HUDEP-2 (cell line): ENCODE results near the gene C1orf116.

ENCODE experiments used
- DNase-seq, 76 experiments: peaks; one replicate each; lab custom pipeline; 2025; ENCODE audit not compliant: unreplicated experiment in 76 of 76; lab: John Stamatoyannopoulos, UW

Gene C1orf116

GRCh38 chr1:207021139-207021861 is 11.3 kb downstream of the C1orf116 start:
- DNase-seq: peak in 61 of 76 experiments; percentile 11 to 85 (median 48)

GRCh38 chr1:207020709-207021107 is 11.8 kb downstream of the C1orf116 start:
- peak in 9 of 76 experiments; percentile 7 to 56 (median 37) for DNase-seq

DNA sequence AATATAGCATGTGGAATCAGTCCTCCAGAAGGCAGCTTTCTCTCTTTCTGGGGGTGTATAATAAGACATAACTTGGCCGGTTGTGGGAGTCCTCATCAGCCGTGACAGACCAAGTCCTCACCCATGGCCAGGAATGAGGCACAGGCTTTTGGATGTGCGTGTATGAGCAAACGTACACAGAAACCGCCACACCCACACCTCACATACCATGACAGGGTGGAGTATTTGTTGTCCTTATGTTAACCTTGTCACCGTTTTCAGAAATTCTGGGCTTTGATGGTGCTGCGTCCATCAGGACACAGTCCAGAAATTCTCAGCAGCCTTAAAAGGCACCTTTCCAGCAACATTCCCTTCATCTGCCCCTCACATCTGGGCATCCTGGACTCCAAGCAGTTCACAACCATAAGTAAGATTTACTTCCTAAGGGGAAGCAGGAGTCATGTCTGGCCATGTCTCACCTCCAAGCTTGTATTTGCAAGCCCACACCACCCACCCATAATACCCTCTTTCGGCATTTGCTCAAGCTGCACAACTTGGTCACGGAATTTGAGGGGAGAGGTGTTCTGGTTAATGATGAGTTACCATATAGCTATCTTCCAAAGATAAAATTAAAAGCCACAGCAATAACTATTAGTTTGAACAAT is 12.4 kb downstream of the C1orf116 start:
- DNase-seq: peak in 6 of 76 experiments; percentile 6 to 22 (median 12)

DNA sequence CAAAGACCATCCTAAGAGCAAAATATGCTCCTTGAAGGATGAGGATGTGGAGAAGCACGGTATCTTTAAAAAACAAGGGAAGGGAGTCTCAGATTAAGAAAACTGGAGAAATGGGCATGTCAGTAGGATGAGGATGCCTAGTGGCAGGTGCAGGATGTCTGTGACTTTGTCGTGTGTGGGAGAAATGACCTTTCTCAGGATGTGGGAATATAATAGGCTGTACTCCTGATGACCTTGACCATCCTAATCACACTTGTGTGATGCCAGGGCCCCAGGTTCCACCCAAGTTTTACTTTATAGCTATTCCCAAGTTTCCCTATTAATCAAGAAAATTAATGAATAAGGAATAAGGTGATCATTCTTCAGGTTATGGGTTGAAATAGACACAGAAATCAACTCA is 12.9 kb downstream of the C1orf116 start:
- no peak for DNase-seq

DNA sequence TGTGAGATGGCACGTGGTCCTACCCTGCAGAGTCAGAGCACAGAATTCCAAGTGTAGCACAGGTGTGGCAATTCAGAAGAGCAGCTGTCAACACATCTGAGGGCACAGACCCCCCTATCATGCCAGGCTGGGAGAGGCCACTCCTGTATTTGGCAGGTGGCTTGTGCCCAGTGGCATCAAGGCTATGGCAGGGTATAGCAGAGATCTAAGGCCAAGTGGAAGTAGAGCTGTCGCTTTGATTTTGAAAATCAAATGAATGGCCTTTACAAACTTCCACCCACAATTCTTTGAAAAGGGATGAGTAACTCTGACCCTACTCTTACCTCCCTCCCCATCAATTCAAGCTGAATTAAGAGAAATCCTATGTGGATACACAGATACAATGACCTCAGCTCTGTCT is 13.4 kb downstream of the C1orf116 start:
- DNase-seq: no peak

DNA sequence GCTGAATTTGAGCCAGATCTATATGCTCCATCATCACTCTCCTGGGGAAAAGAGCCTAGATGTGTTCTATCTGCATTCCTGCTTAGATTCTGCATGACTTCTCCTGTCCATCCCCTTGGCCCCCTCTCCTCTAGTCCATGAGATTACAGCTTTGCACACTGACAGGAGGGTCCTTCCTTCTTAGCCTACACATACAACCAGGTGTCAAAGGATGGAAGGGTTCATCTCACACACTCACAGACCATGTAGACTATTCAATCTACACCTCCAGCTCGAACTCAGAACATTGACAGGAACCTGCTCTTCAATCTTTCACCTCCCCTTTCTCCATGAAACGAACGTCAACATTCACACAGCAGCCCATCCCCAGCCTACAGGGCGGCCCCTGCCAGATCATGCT is 13.8 kb downstream of the C1orf116 start:
- DNase-seq: no peak

DNA sequence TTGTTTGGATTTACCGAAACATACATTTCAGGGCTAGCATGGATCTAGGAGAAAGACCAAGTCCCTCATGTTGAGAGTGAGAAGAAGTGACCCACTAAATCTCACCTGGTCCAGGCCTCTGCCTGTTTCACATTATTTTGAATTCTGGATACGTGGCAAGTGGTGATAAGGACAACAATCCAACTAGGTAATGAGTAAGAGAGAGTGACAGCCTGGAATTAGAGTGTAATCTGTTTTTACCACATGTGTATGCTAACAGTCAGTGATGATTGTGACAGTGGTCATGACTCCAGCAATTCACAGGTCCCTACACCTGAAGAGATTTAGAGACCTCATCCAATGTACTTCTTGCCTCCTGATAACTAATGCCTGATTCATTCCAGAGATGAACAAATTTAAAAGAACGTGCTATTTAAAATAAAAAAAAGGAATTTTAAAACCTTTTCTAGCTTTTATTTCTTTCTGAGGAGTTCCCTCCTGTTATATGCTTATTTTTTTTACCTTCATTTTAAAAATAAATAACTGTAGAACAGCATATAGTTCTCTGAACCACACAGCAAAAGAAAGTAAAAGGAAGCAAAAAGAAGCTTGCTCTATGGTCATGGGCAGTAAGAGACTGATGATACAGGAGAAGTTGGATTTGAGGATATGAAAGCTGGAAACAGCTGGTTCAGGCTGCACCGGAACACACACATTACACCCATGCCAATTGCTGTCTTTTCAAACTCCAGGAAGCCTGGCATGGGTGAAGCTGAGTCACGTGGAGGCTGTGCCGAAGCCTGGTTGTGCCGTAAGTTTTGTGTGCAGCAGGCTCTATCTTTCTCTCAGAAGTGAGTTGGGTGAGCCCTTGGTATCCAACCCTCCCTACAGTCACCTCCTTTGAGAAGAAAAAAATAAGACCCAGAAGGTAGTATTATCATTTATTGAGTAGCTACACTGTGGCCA is 14.7 kb downstream of the C1orf116 start:
- peak in 3 of 76 experiments; percentile 18 to 26 (median 22) for DNase-seq

DNA sequence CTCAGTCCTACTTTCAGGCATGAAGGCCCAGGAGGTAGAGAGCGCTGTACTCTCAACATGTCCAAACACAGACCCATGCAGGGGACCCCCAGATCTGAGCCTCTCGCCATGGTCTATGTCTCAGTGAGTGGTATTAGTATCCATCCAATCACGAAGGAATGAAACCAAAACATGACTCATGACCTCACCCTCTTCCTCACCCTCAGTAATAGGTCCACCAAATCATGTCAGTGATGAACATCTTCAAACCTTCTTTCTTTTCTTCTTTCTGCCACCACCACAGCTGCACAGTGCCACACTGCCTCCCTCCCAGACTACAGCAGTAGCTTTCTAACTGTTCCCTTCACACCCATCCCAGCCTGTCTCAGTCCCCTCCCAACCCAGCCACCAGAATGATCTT is 16.8 kb downstream of the C1orf116 start:
- DNase-seq: no peak

DNA sequence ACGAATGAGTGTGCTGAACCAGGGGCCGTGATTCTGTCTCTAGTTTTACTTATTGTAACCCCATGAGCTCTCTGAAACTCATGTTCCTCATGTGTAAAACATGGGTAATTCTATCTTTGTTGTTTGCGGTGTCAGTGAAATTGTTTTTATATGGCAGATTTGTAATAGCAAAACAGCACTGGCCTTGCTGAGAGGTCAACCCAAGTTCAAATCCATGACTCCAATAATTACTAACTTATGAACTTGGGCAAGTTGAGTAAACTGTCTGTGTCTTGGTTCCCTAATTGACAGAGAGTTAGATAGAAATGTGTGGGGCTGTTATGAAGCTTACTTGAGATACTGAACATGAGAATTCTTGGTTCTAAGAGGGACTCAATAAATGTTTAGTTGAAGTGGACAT is 17.8 kb downstream of the C1orf116 start:
- DNase-seq: no peak

GRCh38 chr1:207013321-207014085 is 19.1 kb downstream of the C1orf116 start:
- no peak for DNase-seq

- DNase-seq: no peak
These were observed 21.8 kb downstream of the C1orf116 start for GRCh38 chr1:207010726-207011125.

DNA sequence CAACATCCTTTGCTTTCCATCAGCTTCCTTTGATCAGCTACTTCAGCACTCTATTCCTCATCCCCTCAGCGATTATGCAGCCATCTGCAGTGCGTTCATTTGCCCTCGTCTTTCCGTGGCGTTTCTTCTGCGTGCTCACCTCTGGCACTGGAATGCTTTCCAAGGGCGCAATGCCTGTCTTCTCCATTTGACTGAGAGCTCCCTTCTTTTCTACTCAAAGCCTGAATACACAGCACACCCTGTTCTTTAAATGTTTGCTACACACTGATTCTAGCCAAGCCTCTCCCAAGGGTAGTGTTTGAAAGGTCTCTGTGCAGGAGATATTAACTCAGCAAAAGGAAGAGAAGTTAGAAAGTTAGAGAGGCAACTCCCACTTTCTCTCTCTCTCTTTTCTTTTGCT is 22.6 kb downstream of the C1orf116 start:
- no peak for DNase-seq

DNA sequence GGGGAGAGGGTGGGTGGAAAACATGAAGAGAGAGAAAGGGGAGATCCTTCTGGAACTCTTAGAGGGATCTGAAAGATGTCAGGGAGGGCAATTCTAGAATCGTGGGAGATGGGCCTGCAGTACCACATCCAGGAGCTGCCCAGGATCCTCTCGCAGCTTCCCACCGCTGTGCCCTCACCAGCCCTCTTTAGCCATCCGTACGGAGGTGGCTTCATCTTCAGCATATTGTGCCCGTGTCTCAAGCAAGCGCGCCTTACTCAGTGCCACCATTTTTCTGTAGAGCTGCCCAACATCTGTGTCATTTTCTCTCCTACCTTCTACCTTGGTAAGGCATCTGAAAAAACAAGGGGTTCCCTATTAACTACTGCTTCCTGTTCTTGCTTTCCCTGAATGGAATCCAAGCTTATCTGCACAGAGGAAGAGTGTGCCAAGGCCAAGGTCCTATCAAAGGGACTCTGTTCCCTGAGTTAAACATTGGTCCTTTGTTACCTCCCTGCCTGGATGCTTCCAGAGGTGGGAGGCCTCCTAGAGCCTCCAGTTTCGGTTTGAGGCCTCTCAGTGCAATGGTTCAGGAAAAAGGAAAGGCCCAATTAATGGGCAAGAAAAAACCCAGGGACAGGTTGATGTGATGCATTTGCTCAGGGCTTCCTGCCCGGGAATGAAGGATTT is 23.2 kb downstream of the C1orf116 start:
- DNase-seq: no peak

GRCh38 chr1:207007352-207008033 is 25.1 kb downstream of the C1orf116 start:
- DNase-seq: no peak

GRCh38 chr1:207006914-207007313 is 25.6 kb downstream of the C1orf116 start:
- DNase-seq: no peak

DNA sequence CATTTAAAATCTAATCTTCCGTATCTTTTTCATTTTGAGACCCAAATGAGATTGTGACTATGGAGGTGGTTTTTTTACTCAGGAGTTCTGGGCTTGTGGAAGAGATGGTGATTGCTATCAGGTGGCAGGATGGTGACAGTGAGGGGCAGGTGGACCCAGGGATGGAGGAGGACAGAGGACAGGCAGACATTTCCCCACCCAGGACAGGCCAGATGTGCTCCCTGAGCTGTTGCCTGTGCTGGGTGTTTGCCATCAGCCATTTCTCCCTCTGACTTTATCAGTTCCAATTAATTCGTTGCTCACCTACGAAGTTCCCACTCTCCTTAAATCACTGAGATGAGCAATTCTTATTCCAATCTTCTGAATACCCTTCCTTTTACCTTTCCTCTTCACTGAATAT is 26.5 kb downstream of the C1orf116 start:
- DNase-seq: no peak

DNA sequence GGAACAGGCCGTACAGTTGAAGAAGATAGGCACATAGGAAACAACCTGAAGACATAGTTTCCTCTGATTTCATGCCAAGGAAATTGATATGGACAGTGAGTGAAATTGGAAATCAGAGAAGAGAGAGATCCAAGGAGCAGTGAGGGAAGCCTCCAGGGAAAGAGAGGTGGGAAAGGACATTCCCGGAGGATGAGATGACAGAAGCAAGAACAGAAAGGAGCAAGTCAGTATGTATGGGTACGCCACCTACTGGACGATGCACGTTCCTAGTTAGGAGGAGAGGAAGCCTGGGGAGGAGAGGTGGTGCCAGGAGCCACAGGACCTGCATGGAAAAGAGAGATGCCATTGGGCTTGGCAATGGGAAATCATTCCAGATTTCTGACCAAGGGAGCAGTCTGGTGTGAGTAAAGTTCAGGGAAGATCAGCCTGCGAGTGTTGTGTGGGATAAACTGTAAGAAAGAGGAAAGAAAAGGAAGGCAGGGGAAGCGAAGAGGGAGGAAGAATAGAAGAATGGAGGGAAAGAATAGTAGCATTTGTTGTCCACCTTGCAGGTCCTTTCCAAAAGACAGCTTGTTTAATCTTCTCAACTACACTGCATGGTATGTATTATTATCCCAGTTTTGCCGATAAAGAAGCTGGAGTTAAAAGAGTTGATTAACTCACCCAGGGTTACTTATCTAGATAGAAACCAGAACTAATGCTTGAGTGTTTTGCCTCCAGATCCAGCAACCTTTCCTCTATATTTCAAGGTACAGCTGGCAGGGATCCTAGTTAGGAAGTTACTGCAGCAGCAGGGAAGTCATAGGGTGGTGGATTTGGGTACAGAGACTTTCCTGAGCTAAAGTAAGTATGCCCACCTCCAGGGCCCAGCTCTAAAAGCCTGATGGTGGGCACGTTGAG is 27.4 kb downstream of the C1orf116 start:
- peak in 29 of 76 experiments; percentile 2 to 47 (median 17) for DNase-seq

DNA sequence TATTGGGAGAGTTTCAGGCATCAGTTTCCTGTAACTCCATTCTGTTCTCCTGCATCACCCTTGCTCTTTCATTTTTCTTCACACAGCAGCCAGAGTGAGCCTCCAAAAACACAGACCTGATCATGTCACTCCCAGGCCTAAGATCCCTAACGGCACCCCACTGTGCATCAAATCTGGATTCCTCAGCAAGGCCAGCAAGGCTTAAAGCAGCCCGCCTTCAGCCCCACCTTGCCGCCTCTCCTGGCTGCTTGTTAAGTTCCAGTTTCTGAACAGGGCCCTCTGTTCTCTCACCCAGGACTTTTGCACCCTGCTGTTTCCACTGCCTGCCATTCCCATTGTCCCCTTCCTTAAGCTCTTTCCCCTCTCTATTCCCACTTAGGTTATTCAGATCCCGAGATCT is 29.3 kb downstream of the C1orf116 start:
- no peak for DNase-seq
